HT1080 (cell line): ENCODE results near the gene DAB1. TPM values are rescaled to one million over a fixed set of nuclear protein-coding genes. Genes with fewer than 3 reads are reported as not detected.

Experiments used
- DNase-seq: peaks from one replicate; pipeline ENCODE4 v3.0.0-alpha.2; 2015; ENCODE audit warnings: low read depth
- total RNA-seq: library from RNA; depleted of rRNA; stranded (reverse); fragments of >200 nt; shearing (Covaris generic); gene quantifications from 2 replicates; pipeline ENCODE4 v1.2.3, GENCODE V29; 2014

Gene DAB1
- total RNA-seq, 1 experiment from 2014 or later = not detected

GRCh38 chr1:57167997-57168396, 255.9 kb downstream of the DAB1 start:
- DNase-seq = no peak

DNA sequence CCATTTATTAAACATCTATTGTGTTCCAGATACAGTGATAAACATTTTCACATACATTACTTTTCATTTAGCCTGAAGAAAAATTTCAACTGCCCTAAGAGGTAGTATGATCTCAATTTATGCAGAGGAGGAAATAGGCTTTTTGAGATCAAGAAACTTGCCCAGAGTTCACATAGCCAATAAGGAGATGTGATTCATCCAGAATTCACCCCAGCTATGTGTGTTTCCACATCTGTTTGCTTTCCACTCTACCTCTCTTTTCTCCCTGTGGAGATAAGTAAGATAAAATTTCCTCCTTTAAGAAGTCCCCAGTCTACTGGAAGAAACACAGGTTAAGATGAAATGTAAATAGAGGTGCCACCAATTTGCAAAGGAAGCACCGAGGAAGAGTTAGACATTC, 258.3 kb downstream of the DAB1 start:
- no peak for DNase-seq

GRCh38 chr1:57164584-57164983, 259.3 kb downstream of the DAB1 start:
- DNase-seq = no peak

DNA sequence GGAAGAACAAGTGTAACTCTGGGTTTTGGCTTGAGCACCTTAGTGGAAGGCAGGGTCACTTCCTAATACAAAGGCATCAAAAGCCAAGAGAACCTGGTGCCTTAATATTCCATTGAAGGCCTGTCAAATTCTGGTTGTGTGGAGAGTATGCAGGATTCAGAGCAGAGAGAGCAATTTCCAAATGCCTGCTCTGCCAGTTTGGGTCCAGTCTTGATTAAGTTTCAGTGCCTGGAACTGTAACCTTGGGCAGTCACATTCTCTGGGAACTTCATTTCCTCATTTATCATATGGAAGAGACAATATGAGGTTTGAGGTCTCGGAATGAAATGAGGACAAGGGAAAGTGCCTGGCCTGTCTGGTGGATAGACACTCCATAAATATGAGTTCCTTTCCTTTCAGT, 260.1 kb downstream of the DAB1 start:
- DNase-seq = no peak

DNA sequence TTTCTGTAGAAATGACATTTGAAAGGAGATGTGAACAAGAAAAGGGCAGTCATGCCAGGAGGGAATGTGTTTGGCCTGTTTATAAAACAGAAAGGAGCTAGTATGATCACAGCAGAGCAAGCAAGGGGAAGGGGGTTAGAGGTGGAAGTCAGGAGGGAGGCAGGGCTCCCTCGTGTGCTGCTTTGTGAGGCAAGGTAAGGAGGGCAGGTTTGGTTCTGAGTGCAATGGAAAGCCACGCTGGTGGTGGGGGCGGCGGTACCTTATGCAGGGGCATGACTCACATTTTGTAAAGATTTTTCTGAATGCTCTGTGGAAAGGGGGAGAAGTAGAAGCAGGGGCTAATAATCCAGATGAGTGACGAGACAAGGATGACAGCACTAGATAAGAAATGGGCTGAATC, 260.5 kb downstream of the DAB1 start:
- DNase-seq = peak; percentile 3

GRCh38 chr1:57162607-57163261, 261.1 kb downstream of the DAB1 start:
- DNase-seq = no peak

GRCh38 chr1:57160594-57160993, 263.3 kb downstream of the DAB1 start:
- DNase-seq = no peak

DNA sequence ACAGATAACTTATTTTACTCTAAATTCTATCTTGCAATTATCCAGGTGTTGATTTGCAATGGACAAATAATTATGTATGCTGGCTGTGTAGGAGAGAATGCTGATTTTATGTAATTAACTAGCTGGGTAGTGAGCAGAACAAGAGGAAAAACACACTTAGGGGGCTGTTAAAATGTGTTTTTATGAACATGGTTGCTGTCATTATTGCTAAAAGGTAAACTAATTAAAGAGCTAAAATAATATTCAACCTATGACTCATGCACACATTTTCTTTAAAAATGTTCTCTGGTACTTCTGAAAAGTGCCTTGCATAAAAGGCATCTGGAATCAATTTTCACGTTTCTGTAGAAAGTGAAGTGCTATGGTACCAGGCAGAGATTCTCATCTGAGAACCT, 265.3 kb downstream of the DAB1 start:
- no peak for DNase-seq

DNA sequence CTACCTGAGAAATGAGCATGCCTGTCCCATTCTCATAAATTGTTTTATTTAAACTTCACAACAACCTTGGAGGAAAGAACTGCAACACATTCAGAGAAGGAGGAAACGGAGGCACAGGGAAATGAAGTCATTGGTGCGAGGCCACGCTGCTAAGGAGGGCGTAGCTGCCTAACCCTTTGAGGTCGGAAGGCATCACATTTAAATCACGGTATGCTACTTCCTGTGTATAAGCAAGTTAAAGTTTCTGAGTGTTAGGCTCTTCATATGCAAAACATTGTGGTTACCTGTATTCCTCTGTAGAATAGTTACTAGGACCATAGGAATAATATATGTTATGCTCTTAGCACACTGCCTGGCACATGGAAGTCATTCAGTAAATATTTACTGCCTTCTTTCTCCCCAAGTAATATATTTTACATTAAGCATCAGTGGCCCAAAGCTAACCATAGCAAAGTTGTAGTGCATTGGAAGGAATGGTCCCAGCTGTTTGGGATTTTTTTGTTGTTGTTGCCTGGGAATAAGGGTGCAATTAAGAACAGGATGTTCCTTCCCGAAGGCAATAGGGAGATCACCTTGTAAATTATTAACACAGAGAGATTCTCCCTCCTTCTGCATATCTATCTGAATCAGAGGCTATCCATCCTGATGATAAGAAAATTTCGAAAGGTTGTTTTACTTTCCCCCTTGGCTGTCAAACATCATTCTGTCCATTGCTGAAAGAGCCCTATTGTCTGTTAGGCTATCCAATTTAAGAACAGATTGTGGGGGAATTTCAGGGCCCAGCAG, 265.8 kb downstream of the DAB1 start:
- no peak for DNase-seq

DNA sequence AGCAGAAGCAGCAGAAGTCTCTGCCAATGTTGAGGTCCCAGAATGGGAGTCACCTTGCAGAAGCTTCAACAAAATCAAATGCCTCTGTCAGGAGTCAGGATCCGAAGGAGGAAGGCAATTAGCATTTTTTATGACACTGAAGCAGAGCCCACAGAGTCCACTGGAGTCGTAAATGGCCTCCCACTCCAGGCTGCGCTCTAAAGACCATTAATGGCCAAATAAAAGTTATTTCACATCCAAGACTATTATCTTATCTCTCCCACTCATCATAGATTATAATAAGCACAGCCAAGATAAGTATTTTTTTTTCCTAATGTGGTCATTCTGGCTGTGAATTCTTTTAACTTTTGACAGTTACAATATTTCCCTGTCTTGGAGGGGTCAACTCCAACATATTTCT, 267.0 kb downstream of the DAB1 start:
- DNase-seq = no peak

- no peak for DNase-seq
Observed at GRCh38 chr1:57146100-57146499, 277.8 kb downstream of the DAB1 start.

DNA sequence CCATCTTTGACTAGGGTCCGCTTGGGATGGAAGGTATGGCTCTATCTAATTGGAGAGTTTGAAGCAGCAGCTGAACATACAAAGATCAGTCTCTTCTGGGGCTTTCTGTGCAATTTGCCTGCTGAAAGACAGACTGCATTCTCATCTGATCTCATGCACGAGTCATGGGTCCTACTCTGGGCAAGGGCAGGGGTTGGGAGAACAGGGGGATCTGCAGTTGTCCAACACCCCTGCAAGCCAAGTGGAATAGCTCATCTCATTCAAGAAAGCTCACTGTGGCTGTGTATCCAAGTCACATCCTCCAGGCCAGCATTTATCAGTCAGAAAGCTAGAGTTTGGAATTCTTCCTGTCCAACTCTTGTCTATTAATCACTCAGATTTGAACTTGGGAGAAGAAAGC, 280.9 kb downstream of the DAB1 start:
- DNase-seq = no peak

DNA sequence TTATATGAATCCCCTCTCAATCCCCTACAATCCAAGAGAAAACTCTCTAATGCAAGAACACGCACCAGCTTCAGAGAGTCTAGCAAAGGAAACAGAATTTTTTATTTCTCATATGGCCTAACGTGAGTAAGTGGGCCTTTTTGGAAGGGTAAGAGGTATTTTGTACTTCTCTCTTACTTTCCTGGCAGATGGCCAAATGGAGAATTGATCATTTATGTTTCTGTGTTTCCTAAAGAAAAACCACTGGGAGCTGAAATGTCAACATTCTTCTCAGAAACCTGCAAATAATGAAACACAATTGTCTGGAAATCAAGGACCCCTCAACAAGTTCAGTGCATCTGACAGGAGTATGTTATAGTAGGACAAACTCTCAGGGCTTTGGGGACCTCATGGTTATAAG, 281.7 kb downstream of the DAB1 start:
- DNase-seq = no peak

GRCh38 chr1:57138432-57139078, 285.3 kb downstream of the DAB1 start:
- DNase-seq = no peak

DNA sequence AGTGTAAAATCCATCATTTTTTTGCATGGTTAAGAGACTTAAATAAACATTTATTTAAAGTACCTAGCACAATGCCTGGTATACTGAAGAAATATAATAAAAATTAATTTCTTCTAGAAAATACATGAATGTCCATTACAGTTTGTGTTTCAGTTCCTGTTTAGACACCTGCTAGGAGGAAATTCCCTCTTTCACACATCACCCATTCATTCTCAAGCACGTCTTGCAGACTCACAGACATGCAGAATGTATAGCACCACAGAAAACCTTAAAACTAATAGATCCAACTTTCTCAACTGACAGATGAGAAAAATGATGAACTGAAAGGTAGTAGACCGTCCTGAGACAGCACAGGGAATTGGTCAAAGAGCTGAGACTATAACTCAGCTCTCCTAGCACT, 285.9 kb downstream of the DAB1 start:
- no peak for DNase-seq

DNA sequence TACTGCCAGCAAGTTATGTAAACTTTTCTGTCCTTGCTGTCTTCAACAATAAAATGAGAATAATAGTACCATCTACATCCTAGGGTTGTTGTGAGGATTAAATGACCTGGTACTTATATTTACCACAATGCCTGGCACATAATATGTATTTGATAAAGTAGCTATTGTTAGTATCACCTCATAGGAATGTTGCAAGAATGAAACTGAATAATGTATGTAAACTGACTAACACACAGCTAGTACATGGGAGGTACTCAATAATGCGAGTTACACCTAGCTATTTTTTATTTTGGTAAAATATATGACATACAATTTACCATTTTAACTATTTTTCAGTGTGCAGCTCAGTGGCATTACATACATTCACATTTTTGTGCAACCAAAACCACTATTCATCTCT, 289.1 kb downstream of the DAB1 start:
- no peak for DNase-seq

- DNase-seq = no peak
Observed at GRCh38 chr1:57133686-57134085, 290.2 kb downstream of the DAB1 start.

DNA sequence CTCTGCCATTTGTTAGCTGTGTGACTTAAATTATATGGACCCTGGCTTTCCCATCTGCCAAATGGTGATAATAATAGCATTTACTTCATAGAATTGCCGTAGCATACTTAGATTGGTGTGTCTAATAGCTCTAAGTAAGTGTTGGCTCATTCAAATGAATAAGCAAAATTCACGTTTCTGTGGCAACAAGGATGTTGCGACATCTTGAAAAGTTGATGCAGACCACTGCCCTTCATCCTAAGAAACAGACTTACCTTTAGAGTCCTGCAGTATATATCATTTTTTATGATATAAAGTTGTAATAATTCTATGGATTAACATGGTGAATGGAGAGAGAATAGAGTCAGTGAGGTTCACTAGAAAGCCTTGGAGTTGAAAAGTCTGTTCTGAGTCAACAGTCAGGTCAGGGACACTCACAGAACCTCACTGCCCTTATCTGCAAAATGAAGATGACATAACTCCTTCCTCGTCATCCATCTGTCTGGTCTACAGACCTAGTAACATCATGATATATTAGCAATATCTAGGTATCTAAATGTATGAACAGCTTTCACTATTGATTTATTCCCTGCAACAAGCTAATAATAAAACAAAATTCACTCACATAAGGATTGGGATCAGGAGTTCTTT, 290.8 kb downstream of the DAB1 start:
- no peak for DNase-seq

- DNase-seq = peak; percentile 40
Observed at GRCh38 chr1:57131701-57132394, 292.0 kb downstream of the DAB1 start.

- DNase-seq = no peak
Observed at GRCh38 chr1:57131257-57131656, 292.6 kb downstream of the DAB1 start.

DNA sequence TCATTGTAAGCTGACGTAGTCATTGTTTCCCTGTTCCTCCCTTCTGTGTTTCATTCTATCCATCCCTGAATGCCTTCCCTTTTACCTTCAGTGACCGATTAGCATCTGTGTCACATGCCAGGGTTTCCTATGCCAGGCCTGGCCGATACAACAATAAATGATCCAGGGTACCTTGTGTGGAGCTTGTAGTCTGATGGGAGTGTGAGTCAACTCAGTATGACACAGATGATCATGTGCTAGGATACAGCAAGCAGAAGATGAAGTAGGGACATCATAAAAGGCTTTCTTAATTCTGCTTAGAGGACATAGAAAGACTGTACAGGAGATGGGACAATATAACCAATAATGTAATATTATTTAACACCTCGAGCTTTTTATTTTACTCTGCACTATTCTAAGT, 294.0 kb downstream of the DAB1 start:
- DNase-seq = no peak

GRCh38 chr1:57127976-57128375, 295.9 kb downstream of the DAB1 start:
- DNase-seq = no peak
